PC-9 (cell line): ENCODE results near the gene SPINT3. TPM values are rescaled to one million over a fixed set of nuclear protein-coding genes. Genes with fewer than 3 reads are reported as not detected.
A peak's percentile ranks its signal among the peaks of the same experiment; 100 is the strongest.

Experiments
- Bru-seq: library from RNA; stranded (reverse); fragments of 400-500 nt; gene quantifications from one replicate; lab custom pipeline; 2021; lab: Mats Ljungman, UMichigan
- BruChase-seq, 2 experiments: library from RNA; stranded (reverse); fragments of 400-500 nt; gene quantifications; one replicate each; lab custom pipeline; 2021; lab: Mats Ljungman, UMichigan
- BruUV-seq: library from RNA; stranded (reverse); fragments of 400-500 nt; replicated peaks from 2 replicates; lab custom pipeline; 2021; lab: Mats Ljungman, UMichigan
- CTCF ChIA-PET: fragments of 300-600 bp; sonication (Branson Sonifier 250); formaldehyde crosslinking; loops from one replicate; lab custom pipeline; 2022; ENCODE audit warnings: antibody characterized with exemption; lab: Charles Lee
- POLR2A ChIA-PET: fragments of 300-600 bp; sonication (Branson Sonifier 250); formaldehyde crosslinking; loops from one replicate; lab custom pipeline; 2022; ENCODE audit warnings: antibody characterized with exemption; ENCODE audit not compliant: unreplicated experiment; lab: Charles Lee
- DNase-seq, 2 experiments: peaks; one replicate each; pipeline versions ENCODE4 v3.0.0 to v3.0.0-alpha.2; 2015 to 2022; ENCODE audit warnings: mixed read lengths in 1 of 2
- H2AFZ ChIP-seq: fragments of 200-600 bp; sonication (generic); 2 replicates; pipeline ENCODE4 v1.8.1; 2017; ENCODE audit warnings: antibody characterized with exemption
- H3F3A ChIP-seq: fragments of 200-600 bp; sonication (generic); 2 replicates; pipeline ENCODE4 v1.8.1; 2017; ENCODE audit warnings: antibody characterized with exemption, mild to moderate bottlenecking, low read depth; ENCODE audit not compliant: insufficient read depth
- H3K27ac ChIP-seq: fragments of 200-600 bp; sonication (generic); 2 replicates; pipeline ENCODE4 v1.6.1; 2016; ENCODE audit warnings: mixed run types
- H3K27me3 ChIP-seq: fragments of 200-600 bp; sonication (generic); 2 replicates; pipeline ENCODE4 v1.6.1; 2016; ENCODE audit warnings: low read depth, mixed run types; ENCODE audit not compliant: insufficient read depth
- H3K36me3 ChIP-seq: fragments of 200-600 bp; sonication (generic); 2 replicates; pipeline ENCODE4 v1.6.1; 2016; ENCODE audit warnings: low read depth, mixed run types
- H3K4me1 ChIP-seq: fragments of 200-600 bp; sonication (generic); replicated peaks from 2 replicates; pipeline ENCODE4 v1.6.1; 2016; ENCODE audit warnings: mixed run types; ENCODE audit not compliant: insufficient read depth
- H3K4me2 ChIP-seq: fragments of 200-600 bp; sonication (generic); 2 replicates; pipeline ENCODE4 v1.6.1; 2017; ENCODE audit warnings: mixed run types
- H3K4me3 ChIP-seq: fragments of 200-600 bp; sonication (generic); 2 replicates; pipeline ENCODE4 v1.6.1; 2016; ENCODE audit warnings: mixed run types
- H3K79me2 ChIP-seq: fragments of 200-600 bp; sonication (generic); 2 replicates; pipeline ENCODE4 v1.6.1; 2017; ENCODE audit warnings: low read depth, mixed run types
- H3K9me2 ChIP-seq: fragments of 200-600 bp; sonication (generic); 2 replicates; pipeline ENCODE4 v1.8.1; 2017; ENCODE audit warnings: mild to moderate bottlenecking; ENCODE audit not compliant: insufficient read depth
- H3K9me3 ChIP-seq: fragments of 200-600 bp; sonication (generic); 2 replicates; pipeline ENCODE4 v1.8.1; 2016; ENCODE audit warnings: low read depth; ENCODE audit not compliant: insufficient read depth
- H4K20me1 ChIP-seq: fragments of 200-600 bp; sonication (generic); 2 replicates; pipeline ENCODE4 v1.8.1; 2017; ENCODE audit not compliant: insufficient read depth
- CTCF ChIP-seq: fragments of 200-600 bp; sonication (generic); conservative IDR thresholded peaks from 2 replicates; pipeline ENCODE4 v1.6.1; 2017; ENCODE audit warnings: mixed run types, antibody characterized with exemption, mild to moderate bottlenecking, moderate library complexity
- EZH2 ChIP-seq: fragments of 200-600 bp; sonication (generic); IDR thresholded peaks from 2 replicates; pipeline ENCODE4 v1.8.0; 2017; ENCODE audit warnings: antibody characterized with exemption, low read depth
- intact Hi-C: fragments of 100-400 bp; cut with micrococcal nuclease; formaldehyde crosslinking; loops from one replicate; pipeline ENCODE4 v1.10.0; 2022; ENCODE audit not compliant: unreplicated experiment
- long read RNA-seq: library from polyadenylated mRNA; stranded (forward); transcript quantifications from one replicate; pipeline ENCODE4 v2.0.0, GENCODE V29; 2022
- total RNA-seq: library from RNA; stranded (reverse); gene quantifications from 2 replicates; pipeline ENCODE4 v1.2.3, GENCODE V29; 2021

The SPINT3 gene
- total RNA-seq (not detected in 2 replicates), Bru-seq, nascent RNA (not detected), BruChase-seq, experiment 1, labeled RNA remaining after a 2-hour chase (not detected), BruChase-seq, experiment 2, labeled RNA remaining after a 6-hour chase (not detected)
- long read RNA-seq, result 0 reads

GRCh38 chr20:45515147-45515913 is at the start of gene SPINT3:
Gene SPINT3 (minus strand): TSS chr20:45515622. CDS start chr20:45515608, 14 bp downstream.
- ChIA-PET POLR2A (no interaction called here), CTCF (no interaction called here)
- Histone ChIP-seq H4K20me1 (no peaks in the 10 kb centered on the region), H3K4me2 (no peak within 1 kb of the TSS), H3K27ac (no peak within 1 kb of the TSS), H3K9me2 (no peaks in the 10 kb centered on the region), H3K4me1 (peaks cover 27% of the 10 kb centered on the region), H3K9me3 (peaks cover 8% of the 10 kb centered on the region; the same call in 1 of the 2 replicates), H3F3A (peaks cover 23% of the 10 kb centered on the region), H3K27me3 (no peaks in the 10 kb centered on the region), H3K36me3 (no peaks in the 10 kb centered on the region), H2AFZ (no peak within 1 kb of the TSS), H3K4me3 (no peak within 1 kb of the TSS), H3K79me2 (no peaks in the 10 kb centered on the region)
- BruUV-seq, result no TSS peak
- TF ChIP-seq EZH2 (no peak), CTCF (no peak)
- intact Hi-C loops, result no loop called here
- DNase-seq, result no peak

- no peak overlapping the region for H3K4me2 ChIP-seq
- no peaks in the 10 kb centered on the region for H4K20me1 ChIP-seq
- H3K4me1 ChIP-seq, result peaks cover 7% of the 10 kb centered on the region
- no peak for TF ChIP-seq EZH2
- TF ChIP-seq CTCF, result no peak
- H3K36me3 ChIP-seq, result no peaks in the 10 kb centered on the region
- no peaks in the 10 kb centered on the region for H3F3A ChIP-seq
- H2AFZ ChIP-seq, result no peak overlapping the region
- no peaks in the 10 kb centered on the region for H3K79me2 ChIP-seq
- POLR2A ChIA-PET, result no interaction called here
- no peak overlapping the region for H3K27ac ChIP-seq
- peaks cover 3% of the 10 kb centered on the region; the same call in 1 of the 2 replicates for H3K9me2 ChIP-seq
- no TSS peak for BruUV-seq
- H3K27me3 ChIP-seq, result no peaks in the 10 kb centered on the region
- H3K4me3 ChIP-seq, result no peak overlapping the region
- CTCF ChIA-PET, result no interaction called here
- H3K9me3 ChIP-seq, result no peaks in the 10 kb centered on the region
- intact Hi-C loops, result no loop called here
- no peak for DNase-seq
Measured at GRCh38 chr20:45564760-45565276, 49.4 kb upstream of the SPINT3 start.

- H3K4me3 ChIP-seq, result no peak overlapping the region
- intact Hi-C loops, result no loop called here
- no TSS peak for BruUV-seq
- no peaks in the 10 kb centered on the region for H4K20me1 ChIP-seq
- no peak overlapping the region for H3K4me2 ChIP-seq
- H3K36me3 ChIP-seq, result no peaks in the 10 kb centered on the region
- H3K9me3 ChIP-seq, result peaks cover 5% of the 10 kb centered on the region; the same call in 1 of the 2 replicates
- DNase-seq, result peak in 1 of 2 experiments; percentile 44
- CTCF ChIA-PET, result no interaction called here
- H3F3A ChIP-seq, result no peaks in the 10 kb centered on the region
- H3K27ac ChIP-seq, result no peak overlapping the region
- no peaks in the 10 kb centered on the region for H3K4me1 ChIP-seq
- no peak overlapping the region for H2AFZ ChIP-seq
- peaks cover 3% of the 10 kb centered on the region; the same call in 1 of the 2 replicates for H3K9me2 ChIP-seq
- TF ChIP-seq EZH2 (no peak), CTCF (no peak)
- POLR2A ChIA-PET, result no interaction called here
- no peaks in the 10 kb centered on the region for H3K79me2 ChIP-seq
- H3K27me3 ChIP-seq, result no peaks in the 10 kb centered on the region
Measured at GRCh38 chr20:45555198-45555597, 39.8 kb upstream of the SPINT3 start.
